Measurements from ENCODE around the gene CPT2.

- TF ChIP-seq USF2 (IDR thresholded peaks at IDR 0.05) (no peak), HEYL (CRISPR knock-in tag; IDR thresholded peaks at IDR 0.05) (no peak), EP300 (IDR thresholded peaks at IDR 0.05) (no peak), CTCF (IDR thresholded peaks at IDR 0.05) (no peak), RAD21 (conservative IDR thresholded peaks at IDR 0.05 in 1 of 2, IDR thresholded peaks at IDR 0.05 in 1 of 2) (no peak), RFX5 (IDR thresholded peaks at IDR 0.05) (no peak), ZC3H11A (IDR thresholded peaks at IDR 0.05) (no peak), MYC (IDR thresholded peaks at IDR 0.05; ENCODE audit: borderline replicate concordance, low read length) (no peak), CBX8 (IDR thresholded peaks at IDR 0.05) (no peak), GATA3 (IDR thresholded peaks at IDR 0.05; ENCODE audit: borderline replicate concordance) (no peak), TP53 (CRISPR knock-in tag; IDR thresholded peaks at IDR 0.05) (no peak), RNF2 (IDR thresholded peaks at IDR 0.05; ENCODE audit: borderline replicate concordance, low read depth) (no peak), POLR2A (IDR thresholded peaks at IDR 0.05; ENCODE audit: low read length) (no peak), JUN (IDR thresholded peaks at IDR 0.05) (no peak)
Measured at GRCh38 chr1:53180226-53180625, 16.4 kb upstream of the CPT2 start.

All from A549 (cell line).